Esophagus muscularis mucosa (tissue), 4 donors: Measurements from ENCODE around the gene ADAM8. TPM values are rescaled to one million over a fixed set of nuclear protein-coding genes. Genes with fewer than 3 reads are reported as not detected.
A peak's percentile ranks its signal among the peaks of the same experiment; 100 is the strongest.

Experiments used
- DNase-seq: peaks from one replicate; pipeline ENCODE4 v3.0.0-alpha.2; 2017; ENCODE audit errors: extremely low spot score
- H3K27ac ChIP-seq, 4 donors: fragments of 200-600 bp; sonication (generic); replicated peaks in 1 of 4; 1 replicate in 3 of 4; 2 replicates in 1 of 4; pipeline ENCODE4 v1.5.1; 2016 to 2019; ENCODE audit warnings: mild to moderate bottlenecking in 1 of 4
- H3K27me3 ChIP-seq, 4 donors: fragments of 200-600 bp; sonication (generic); one replicate each; pipeline versions ENCODE4 v1.5.1 to v1.6.0; 2016 to 2019
- H3K36me3 ChIP-seq, 4 donors: fragments of 200-600 bp; sonication (generic); one replicate each; pipeline ENCODE4 v1.5.1; 2016 to 2019
- H3K4me1 ChIP-seq, 4 donors: fragments of 200-600 bp; sonication (generic); one replicate each; pipeline ENCODE4 v1.5.1; 2016 to 2019
- H3K4me3 ChIP-seq, 4 donors: fragments of 200-600 bp; sonication (generic); 1 replicate in 2 of 4; 2 replicates in 2 of 4; pipeline ENCODE4 v1.5.1; 2016 to 2019; ENCODE audit warnings: mild to moderate bottlenecking in 4 of 4, moderate library complexity in 1 of 4
- H3K9me3 ChIP-seq, 4 donors: fragments of 200-600 bp; sonication (generic); 1 replicate in 3 of 4; 2 replicates in 1 of 4; pipeline ENCODE4 v1.5.1; 2016 to 2019
- EP300 ChIP-seq: sonication (generic); formaldehyde crosslinking; IDR thresholded peaks from one replicate; pipeline ENCODE4 v1.6.1; 2017; ENCODE audit warnings: antibody characterized with exemption
- POLR2A ChIP-seq: fragments of 450-650 bp; IDR thresholded peaks from one replicate; pipeline ENCODE4 v1.6.1; 2017; ENCODE audit warnings: antibody characterized with exemption, moderate library complexity, mild to moderate bottlenecking, low read depth
- POLR2AphosphoS5 ChIP-seq, 2 donors: sonication (generic); formaldehyde crosslinking; IDR thresholded peaks; one replicate each; pipeline ENCODE4 v1.6.1; 2017; ENCODE audit warnings: antibody characterized with exemption in 2 of 2
- WGBS: methylation state at CpG from one replicate; pipeline ENCODE4 v1.1.5; 2018; 5-methylcytosine and 5-hydroxymethylcytosine counted together
- intact Hi-C: fragments of 100-400 bp; cut with DNase I; formaldehyde crosslinking; loops from one replicate; pipeline ENCODE4 v1.15.1; 2023
- total RNA-seq, 4 donors: library from RNA; depleted of rRNA; stranded (reverse); fragments of >200 nt; gene quantifications; one replicate each; pipeline versions ENCODE4 v1.1.0 to v1.2.1, GENCODE V29; 2016
- TF ChIP-seq, protein P1 (sequence below), 3 experiments: fragments of 200-600 bp in 2 of 3; fragments of 450-650 bp in 1 of 3; sonication (generic) in 2 of 3; IDR thresholded peaks; one replicate each; pipeline ENCODE4 v1.5.1; 2017 to 2019; ENCODE audit warnings: antibody characterized with exemption in 3 of 3, mild to moderate bottlenecking in 2 of 3, moderate library complexity in 1 of 3

Gene ADAM8
- 1 to 10 TPM; 1.2 to 8.9 (median 2.3) TPM for total RNA-seq

DNA sequence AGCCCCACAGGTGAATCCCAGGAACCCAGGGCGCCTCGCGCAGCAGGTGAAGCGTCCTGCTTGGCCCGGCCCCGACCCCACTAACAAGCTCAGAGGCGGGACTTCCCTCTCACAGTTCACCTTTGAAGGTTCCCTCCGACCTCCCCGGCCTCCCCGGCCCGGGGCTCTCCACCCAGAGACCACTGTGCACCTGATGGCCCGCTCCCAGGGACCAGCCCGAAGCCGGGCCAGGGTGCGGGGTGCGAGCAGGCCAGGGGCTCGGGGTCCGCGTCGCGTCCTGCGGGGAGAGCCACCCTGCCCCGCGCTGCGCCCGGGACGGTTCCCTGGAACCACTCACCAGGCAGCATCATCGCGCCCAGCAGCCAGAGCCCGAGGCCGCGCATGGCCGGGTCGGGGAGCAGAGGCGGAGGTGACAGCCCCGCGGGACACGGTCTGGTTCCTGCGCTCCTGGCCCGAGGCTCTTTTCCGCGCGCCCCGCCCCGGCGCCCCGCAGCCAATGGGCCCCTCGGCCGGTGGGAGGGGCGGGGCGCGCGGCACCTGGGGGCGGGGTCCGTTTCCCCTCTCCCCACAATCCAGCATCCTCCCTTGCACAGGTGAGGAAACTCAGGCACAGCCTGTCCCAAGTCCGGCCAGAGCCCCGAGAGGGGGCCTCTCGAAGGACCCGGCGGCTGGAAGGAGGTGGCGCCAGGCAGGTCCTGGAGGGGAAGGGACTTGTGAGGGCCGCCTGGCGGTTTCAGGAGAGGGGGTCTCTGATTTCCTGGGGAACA is at the start of gene ADAM8:
ADAM8 (minus strand) TSS at position 434 of the 767 bp plus-strand sequence; CDS start at position 383, 51 bp downstream.
- no peak for DNase-seq
- H3K4me3 ChIP-seq = peak within 1 kb of the TSS; percentile 19 to 47 (median 28)
- no peaks in the 10 kb centered on the region for H3K9me3 ChIP-seq
- TF ChIP-seq POLR2AphosphoS5 (IDR thresholded peaks at IDR 0.05) = no peak
- no peak for TF ChIP-seq POLR2A
- TF ChIP-seq EP300 = no peak
- TF ChIP-seq, protein P1, sequence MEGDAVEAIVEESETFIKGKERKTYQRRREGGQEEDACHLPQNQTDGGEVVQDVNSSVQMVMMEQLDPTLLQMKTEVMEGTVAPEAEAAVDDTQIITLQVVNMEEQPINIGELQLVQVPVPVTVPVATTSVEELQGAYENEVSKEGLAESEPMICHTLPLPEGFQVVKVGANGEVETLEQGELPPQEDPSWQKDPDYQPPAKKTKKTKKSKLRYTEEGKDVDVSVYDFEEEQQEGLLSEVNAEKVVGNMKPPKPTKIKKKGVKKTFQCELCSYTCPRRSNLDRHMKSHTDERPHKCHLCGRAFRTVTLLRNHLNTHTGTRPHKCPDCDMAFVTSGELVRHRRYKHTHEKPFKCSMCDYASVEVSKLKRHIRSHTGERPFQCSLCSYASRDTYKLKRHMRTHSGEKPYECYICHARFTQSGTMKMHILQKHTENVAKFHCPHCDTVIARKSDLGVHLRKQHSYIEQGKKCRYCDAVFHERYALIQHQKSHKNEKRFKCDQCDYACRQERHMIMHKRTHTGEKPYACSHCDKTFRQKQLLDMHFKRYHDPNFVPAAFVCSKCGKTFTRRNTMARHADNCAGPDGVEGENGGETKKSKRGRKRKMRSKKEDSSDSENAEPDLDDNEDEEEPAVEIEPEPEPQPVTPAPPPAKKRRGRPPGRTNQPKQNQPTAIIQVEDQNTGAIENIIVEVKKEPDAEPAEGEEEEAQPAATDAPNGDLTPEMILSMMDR (IDR thresholded peaks at IDR 0.05) = no peak
- 6% methylated on average over 30 of the region's 63 CpGs for whole genome bisulfite sequencing
- no peak within 1 kb of the TSS for H3K27ac ChIP-seq
- H3K27me3 ChIP-seq = peaks cover 0 to 42% (median 10%) of the 10 kb centered on the region in 4 donors
- intact Hi-C loops = no loop called here
- peaks cover 6 to 26% (median 18%) of the 10 kb centered on the region in 4 donors for H3K4me1 ChIP-seq
- H3K36me3 ChIP-seq = peaks cover 12 to 43% (median 35%) of the 10 kb centered on the region in 4 donors

DNA sequence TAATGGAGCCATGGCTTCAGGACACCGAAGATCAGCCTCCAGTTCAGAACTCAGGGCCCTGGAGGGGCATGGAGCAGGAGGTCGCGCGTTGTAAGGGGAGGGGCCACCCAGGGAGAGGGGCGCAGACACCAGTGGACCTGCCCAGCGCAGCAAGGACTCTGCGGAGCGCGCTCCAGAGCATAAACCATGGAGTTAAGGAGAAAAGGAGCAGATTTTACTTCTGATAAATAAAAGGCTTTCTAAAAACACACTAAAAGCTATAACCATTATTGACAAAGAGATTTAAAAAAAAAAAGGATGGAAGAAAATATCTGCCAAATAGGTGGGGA is 49.5 kb upstream of the ADAM8 start:
- intact Hi-C loops = loop anchor here (5.0 kb wide), 2 partner anchors 46 to 196 kb away; partner anchors contain the start of gene ECHS1
- Histone ChIP-seq H3K9me3 (no peaks in the 10 kb centered on the region), H3K4me1 (peaks cover 22 to 40% (median 34%) of the 10 kb centered on the region in 4 donors), H3K36me3 (no peaks in the 10 kb centered on the region), H3K27me3 (peaks cover 9 to 72% (median 49%) of the 10 kb centered on the region in 4 donors), H3K27ac (no peak overlapping the region), H3K4me3 (peak overlapping the region; percentile 55 to 64 (median 57))
- TF ChIP-seq POLR2AphosphoS5 (IDR thresholded peaks at IDR 0.05) = no peak
- TF ChIP-seq, protein P1 (IDR thresholded peaks at IDR 0.05) = no peak
- TF ChIP-seq EP300 = no peak
- no peak for TF ChIP-seq POLR2A
- 50% methylated on average over 9 of the region's 9 CpGs for WGBS
- DNase-seq = no peak

DNA sequence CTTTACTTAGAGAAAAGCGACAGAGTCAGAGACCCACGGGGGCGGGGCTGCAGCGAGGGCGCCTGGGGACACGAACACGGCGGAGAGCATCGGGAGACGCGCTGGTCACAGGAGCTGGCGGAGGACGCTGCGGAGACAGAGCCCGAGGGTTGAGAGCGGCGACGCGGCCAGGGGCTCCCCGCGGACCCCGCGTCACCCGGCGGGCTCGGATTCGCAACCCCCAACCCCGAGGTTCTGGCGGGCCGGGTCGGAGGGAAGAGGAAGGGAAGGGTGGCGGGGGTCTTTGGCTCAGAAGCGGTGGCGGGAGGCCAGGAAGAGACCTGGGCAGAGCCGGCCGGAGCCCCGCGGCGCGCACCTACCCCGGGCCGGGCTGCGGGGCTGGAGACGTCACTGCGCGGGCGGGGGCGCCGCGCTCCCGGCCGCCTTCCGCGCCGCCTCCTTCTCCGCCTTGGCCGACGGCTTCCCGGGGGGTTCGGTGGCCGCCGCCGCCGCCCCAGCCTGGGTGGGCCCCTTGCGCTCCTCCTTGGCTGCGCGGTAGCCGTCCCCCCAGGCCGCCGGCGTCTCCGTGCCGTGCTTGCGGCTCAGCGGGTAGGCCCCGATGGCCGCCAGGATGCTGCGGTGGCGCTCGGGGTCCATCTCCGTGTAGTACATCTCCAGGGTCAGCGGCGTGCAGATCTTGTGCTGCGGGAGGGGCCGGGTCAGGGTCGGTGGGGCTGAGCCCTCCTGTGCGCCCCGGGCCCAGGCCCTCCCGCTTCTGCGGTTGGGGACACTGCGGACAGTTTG is 49.0 kb upstream of the ADAM8 start:
- no peaks in the 10 kb centered on the region for H3K9me3 ChIP-seq
- H3K4me1 ChIP-seq = peaks cover 22 to 40% (median 34%) of the 10 kb centered on the region in 4 donors
- intact Hi-C loops = loop anchor here (5.0 kb wide), 2 partner anchors 47 to 197 kb away; partner anchors contain the start of gene ECHS1
- H3K27ac ChIP-seq = peak overlapping the region; percentile 11 to 62 (median 32)
- H3K4me3 ChIP-seq = peak overlapping the region; percentile 55 to 64 (median 57)
- H3K27me3 ChIP-seq = peaks cover 9 to 72% (median 48%) of the 10 kb centered on the region in 4 donors
- WGBS = under 1% methylated on average over 33 of the region's 91 CpGs
- H3K36me3 ChIP-seq = no peaks in the 10 kb centered on the region
- DNase-seq = no peak
- TF ChIP-seq EP300 = no peak
- TF ChIP-seq POLR2A = no peak
- TF ChIP-seq POLR2AphosphoS5 (IDR thresholded peaks at IDR 0.05) = no peak

DNA sequence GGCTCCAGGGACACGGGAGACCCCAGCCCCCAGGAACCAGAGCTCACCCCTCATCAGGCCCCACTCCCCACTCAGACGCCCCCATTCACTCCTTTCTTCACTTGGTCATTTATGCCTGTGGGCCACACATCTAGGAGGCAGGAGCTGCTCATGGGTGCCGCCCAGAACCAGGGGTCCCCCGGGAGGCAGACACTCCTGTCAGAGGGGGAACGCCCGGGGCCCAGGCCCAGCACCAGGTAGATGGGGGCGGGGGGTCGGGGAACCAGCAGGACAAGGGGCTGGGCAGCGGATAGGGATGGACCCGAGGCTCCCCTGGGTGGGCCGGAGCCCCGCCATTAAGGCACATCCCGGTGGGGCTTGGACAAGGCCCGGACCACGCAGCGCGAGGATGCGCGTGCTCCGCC is 48.2 kb upstream of the ADAM8 start:
- TF ChIP-seq, protein P1 (IDR thresholded peaks at IDR 0.05) = no peak
- no peak for TF ChIP-seq EP300
- TF ChIP-seq POLR2A = no peak
- TF ChIP-seq POLR2AphosphoS5 (IDR thresholded peaks at IDR 0.05) = no peak
- peak overlapping the region; percentile 55 to 64 (median 57) for H3K4me3 ChIP-seq
- H3K4me1 ChIP-seq = peaks cover 19 to 38% (median 31%) of the 10 kb centered on the region in 4 donors
- H3K9me3 ChIP-seq = no peaks in the 10 kb centered on the region
- peaks cover 9 to 78% (median 46%) of the 10 kb centered on the region in 4 donors for H3K27me3 ChIP-seq
- DNase-seq = no peak
- H3K36me3 ChIP-seq = no peaks in the 10 kb centered on the region
- H3K27ac ChIP-seq = peak overlapping the region in 3 of 4 donors; percentile 11 to 62 (median 46)
- intact Hi-C loops = loop anchor here (5.0 kb wide), 2 partner anchors 47 to 197 kb away; partner anchors contain the start of gene ECHS1
- WGBS = 45% methylated on average over 7 of the region's 20 CpGs
